Brain microvascular endothelial cell (primary cell): ENCODE measurements around the gene DPF3.

Experiments used
- DNase-seq: peaks from one replicate; pipeline ENCODE4 v3.0.0-alpha.2; 2020
- H3K27ac ChIP-seq: fragments of 250-450 bp; sonication (Bioruptor Pico); 2 replicates; pipeline ENCODE4 v1.5.1; 2020; ENCODE audit warnings: mild to moderate bottlenecking, moderate library complexity
- H3K27me3 ChIP-seq: fragments of 250-450 bp; sonication (Bioruptor Pico); replicated peaks from 2 replicates; pipeline ENCODE4 v1.5.1; 2020; ENCODE audit warnings: mild to moderate bottlenecking
- H3K36me3 ChIP-seq: fragments of 250-450 bp; sonication (Bioruptor Pico); replicated peaks from 2 replicates; pipeline ENCODE4 v1.5.1; 2020; ENCODE audit warnings: mild to moderate bottlenecking
- H3K4me3 ChIP-seq: 2 replicates; pipeline ENCODE4 v1.5.1; 2011; ENCODE audit warnings: low read depth, mild to moderate bottlenecking, control low read depth, low read length, moderate library complexity
- CTCF ChIP-seq: IDR thresholded peaks from 2 replicates; pipeline ENCODE4 v1.5.1; 2011; ENCODE audit warnings: low read depth, mild to moderate bottlenecking, moderate library complexity, low read length, control low read depth, inconsistent platforms; ENCODE audit errors: missing control alignments
- in situ Hi-C: cut with HindIII; loops from 2 replicates; pipeline ENCODE4 v1.10.0; 2017; ENCODE audit warnings: low sequenced_read_pairs, low pct_ligation_motif_present

The DPF3 gene

GRCh38 chr14:72822946-72823611, 70.8 kb downstream of the DPF3 start:
- Histone ChIP-seq H3K36me3 (no peaks in the 10 kb centered on the region), H3K27me3 (no peaks in the 10 kb centered on the region), H3K27ac (no peak overlapping the region), H3K4me3 (no peak overlapping the region)
- in situ Hi-C loops: no loop called here
- no peak for DNase-seq
- TF ChIP-seq CTCF: no peak

GRCh38 chr14:72818998-72819397, 74.9 kb downstream of the DPF3 start:
- H3K27me3 ChIP-seq: no peaks in the 10 kb centered on the region
- in situ Hi-C loops: no loop called here
- TF ChIP-seq CTCF: no peak
- H3K27ac ChIP-seq: no peak overlapping the region
- H3K4me3 ChIP-seq: no peak overlapping the region
- H3K36me3 ChIP-seq: no peaks in the 10 kb centered on the region
- no peak for DNase-seq

GRCh38 chr14:72816287-72816686, 77.6 kb downstream of the DPF3 start:
- no peaks in the 10 kb centered on the region for H3K36me3 ChIP-seq
- H3K27ac ChIP-seq: no peak overlapping the region
- in situ Hi-C loops: no loop called here
- H3K4me3 ChIP-seq: no peak overlapping the region
- TF ChIP-seq CTCF: no peak
- DNase-seq: no peak
- H3K27me3 ChIP-seq: no peaks in the 10 kb centered on the region

- in situ Hi-C loops: no loop called here
- no peak overlapping the region for H3K4me3 ChIP-seq
- no peak overlapping the region for H3K27ac ChIP-seq
- H3K36me3 ChIP-seq: no peaks in the 10 kb centered on the region
- H3K27me3 ChIP-seq: no peaks in the 10 kb centered on the region
- no peak for DNase-seq
- no peak for TF ChIP-seq CTCF
Measured at GRCh38 chr14:72815430-72815829, 78.5 kb downstream of the DPF3 start.

GRCh38 chr14:72812292-72812851, 81.5 kb downstream of the DPF3 start:
- H3K36me3 ChIP-seq: no peaks in the 10 kb centered on the region
- no peak overlapping the region for H3K27ac ChIP-seq
- in situ Hi-C loops: no loop called here
- H3K4me3 ChIP-seq: no peak overlapping the region
- no peak for DNase-seq
- no peaks in the 10 kb centered on the region for H3K27me3 ChIP-seq
- TF ChIP-seq CTCF: no peak

- no peak for DNase-seq
- TF ChIP-seq CTCF: no peak
- no peaks in the 10 kb centered on the region for H3K36me3 ChIP-seq
- H3K4me3 ChIP-seq: no peak overlapping the region
- in situ Hi-C loops: no loop called here
- no peak overlapping the region for H3K27ac ChIP-seq
- no peaks in the 10 kb centered on the region for H3K27me3 ChIP-seq
Measured at GRCh38 chr14:72810201-72810600, 83.7 kb downstream of the DPF3 start.
